ENCODE measurements around the gene GID8.
A peak's percentile ranks its signal among the peaks of the same experiment; 100 is the strongest.

GID8 gene

GRCh38 chr20:62905536-62906117 lies 32.3 kb upstream of the GID8 start:
- no peak for DNase-seq

GRCh38 chr20:62906209-62906608 lies 31.7 kb upstream of the GID8 start:
- DNase-seq = no peak

- no peak for DNase-seq
Measured at GRCh38 chr20:62906647-62907375, 31.1 kb upstream of the GID8 start.

GRCh38 chr20:62907384-62908317 lies 30.3 kb upstream of the GID8 start:
- DNase-seq = no peak

GRCh38 chr20:62908971-62909791 lies 28.8 kb upstream of the GID8 start:
- DNase-seq = no peak

GRCh38 chr20:62910217-62910766 lies 27.7 kb upstream of the GID8 start:
- DNase-seq = no peak

- DNase-seq = no peak
Measured at GRCh38 chr20:62910777-62911497, 27.0 kb upstream of the GID8 start.

GRCh38 chr20:62911701-62912280 lies 26.2 kb upstream of the GID8 start:
- no peak for DNase-seq

- DNase-seq = no peak
Measured at GRCh38 chr20:62913043-62913630, 24.8 kb upstream of the GID8 start.

GRCh38 chr20:62914436-62914835 lies 23.5 kb upstream of the GID8 start:
- no peak for DNase-seq

- no peak for DNase-seq
Measured at GRCh38 chr20:62914970-62915457, 22.9 kb upstream of the GID8 start.

- no peak for DNase-seq
Measured at GRCh38 chr20:62916703-62917476, 21.1 kb upstream of the GID8 start.

- no peak for DNase-seq
Measured at GRCh38 chr20:62917720-62918119, 20.2 kb upstream of the GID8 start.

GRCh38 chr20:62918147-62918546 lies 19.8 kb upstream of the GID8 start:
- DNase-seq = peak; percentile 75

GRCh38 chr20:62918831-62919230 lies 19.1 kb upstream of the GID8 start:
- peak; percentile 83 for DNase-seq

GRCh38 chr20:62920039-62920645 lies 17.8 kb upstream of the GID8 start:
- DNase-seq = no peak

GRCh38 chr20:62921119-62921687 lies 16.7 kb upstream of the GID8 start:
- peak; percentile 87 for DNase-seq

GRCh38 chr20:62922451-62922921 lies 15.5 kb upstream of the GID8 start:
- DNase-seq = peak; percentile 84

Measured in activated effector memory CD4-positive, alpha-beta T cell treated with anti-CD3 and anti-CD28 coated beads, Interleukin-2, amount 50 U/mL, for 16 hours (primary cell).